GM10847 (cell line): ENCODE data around the gene CXorf58.

ENCODE experiments used
- POLR2A ChIP-seq: IDR thresholded peaks from 2 replicates; pipeline ENCODE4 v1.6.1; 2011; ENCODE audit not compliant: insufficient read length; ENCODE audit errors: extremely low read depth

Gene CXorf58

GRCh38 chrX:23907498-23908218 is at the start of gene CXorf58, which contains the start of gene APOO:
Gene CXorf58, plus strand, starts transcription at chrX:23908006. Its CDS starts 2,297 bp downstream, at chrX:23910303.
Gene APOO, minus strand, starts transcription at chrX:23907938. Its CDS starts 236 bp downstream, at chrX:23907702.
- TF ChIP-seq POLR2A = peak; percentile 58

GRCh38 chrX:23861215-23861896 is 46.5 kb upstream of the CXorf58 start:
- no peak for TF ChIP-seq POLR2A

GRCh38 chrX:23864742-23865326 is 43.0 kb upstream of the CXorf58 start:
- TF ChIP-seq POLR2A = no peak

- TF ChIP-seq POLR2A = no peak
Observed at GRCh38 chrX:23870041-23870440, 37.8 kb upstream of the CXorf58 start.

GRCh38 chrX:23871905-23872546 is 35.8 kb upstream of the CXorf58 start:
- TF ChIP-seq POLR2A = no peak

- TF ChIP-seq POLR2A = no peak
Observed at GRCh38 chrX:23879380-23880090, 28.3 kb upstream of the CXorf58 start.

- no peak for TF ChIP-seq POLR2A
Observed at GRCh38 chrX:23883737-23884354, 24.0 kb upstream of the CXorf58 start.

- TF ChIP-seq POLR2A = no peak
Observed at GRCh38 chrX:23884427-23885024, 23.3 kb upstream of the CXorf58 start.

GRCh38 chrX:23885803-23886202 is 22.0 kb upstream of the CXorf58 start:
- TF ChIP-seq POLR2A = no peak

GRCh38 chrX:23887451-23887850 is 20.4 kb upstream of the CXorf58 start:
- no peak for TF ChIP-seq POLR2A

- TF ChIP-seq POLR2A = no peak
Observed at GRCh38 chrX:23887918-23888317, 19.9 kb upstream of the CXorf58 start.

- no peak for TF ChIP-seq POLR2A
Observed at GRCh38 chrX:23888887-23889501, 18.8 kb upstream of the CXorf58 start.

- TF ChIP-seq POLR2A = no peak
Observed at GRCh38 chrX:23890933-23891332, 16.9 kb upstream of the CXorf58 start.

GRCh38 chrX:23896981-23897380 is 10.8 kb upstream of the CXorf58 start:
- no peak for TF ChIP-seq POLR2A
